Measurements from ENCODE around the gene MRPS15.

GRCh38 chr1:36436821-36437220 is 27.4 kb downstream of the MRPS15 start:
- TF ChIP-seq PPARA (CRISPR knock-in tag; IDR thresholded peaks at IDR 0.05; ENCODE audit: borderline replicate concordance) (no peak), SNAI2 (CRISPR knock-in tag; IDR thresholded peaks at IDR 0.05) (no peak), ISL1 (CRISPR knock-in tag; IDR thresholded peaks at IDR 0.05) (no peak), CSDC2 (CRISPR knock-in tag; IDR thresholded peaks at IDR 0.05) (no peak), TCF4 (CRISPR knock-in tag; IDR thresholded peaks at IDR 0.05; ENCODE audit: borderline replicate concordance) (no peak), PATZ1 (CRISPR knock-in tag; IDR thresholded peaks at IDR 0.05; ENCODE audit: borderline replicate concordance) (no peak), BACH2 (CRISPR knock-in tag; IDR thresholded peaks at IDR 0.05; ENCODE audit: borderline replicate concordance) (no peak), ZFP30 (CRISPR knock-in tag; IDR thresholded peaks at IDR 0.05) (no peak), RARB (CRISPR knock-in tag; IDR thresholded peaks at IDR 0.05) (no peak), OSR1 (CRISPR knock-in tag; IDR thresholded peaks at IDR 0.05) (no peak), POU6F1 (CRISPR knock-in tag; IDR thresholded peaks at IDR 0.05; ENCODE audit: borderline replicate concordance, low read depth) (no peak), CSRNP3 (CRISPR knock-in tag; IDR thresholded peaks at IDR 0.05) (no peak)

Data from SK-N-SH treated with all-trans-retinoic acid at 6 μM for 48 hours (cell line).